H1 (cell line): Measurements from ENCODE around the gene KCP. TPM values are rescaled to one million over a fixed set of nuclear protein-coding genes. Genes with fewer than 3 reads are reported as not detected.
A peak's percentile ranks its signal among the peaks of the same experiment; 100 is the strongest.

ENCODE experiments used
- EGR1 ChIP-seq: IDR thresholded peaks from 2 replicates; pipeline ENCODE4 v1.6.1; 2011; ENCODE audit warnings: low read depth, low read length, borderline replicate concordance
- HDAC6 ChIP-seq: IDR thresholded peaks from one replicate; pipeline ENCODE4 v1.7.1; 2012; ENCODE audit warnings: low read depth, mild to moderate bottlenecking, inconsistent platforms, low read length, moderate library complexity
- MAX ChIP-seq: IDR thresholded peaks from 2 replicates; pipeline ENCODE4 v1.6.1; 2012; ENCODE audit warnings: inconsistent platforms
- RNF2 ChIP-seq: fragments of 200-900, 300-1000 bp; sonication (generic); IDR thresholded peaks from 2 replicates; pipeline ENCODE4 v1.7.1; 2016; ENCODE audit warnings: borderline replicate concordance, low read depth, mild to moderate bottlenecking, antibody characterized with exemption, low read length; ENCODE audit not compliant: poor library complexity, severe bottlenecking; ENCODE audit errors: missing control alignments
- RXRA ChIP-seq: IDR thresholded peaks from 2 replicates; pipeline ENCODE4 v1.6.1; 2011; ENCODE audit warnings: low read depth, mild to moderate bottlenecking, low read length, moderate library complexity; ENCODE audit not compliant: insufficient read depth
- SUZ12 ChIP-seq: fragments of 200-600 bp; sonication (generic); IDR thresholded peaks from 2 replicates; pipeline ENCODE4 v1.6.1; 2012; ENCODE audit warnings: mild to moderate bottlenecking, inconsistent platforms, low read length, moderate library complexity, mixed read lengths
- polyA plus RNA-seq, 7 experiments: library from polyadenylated mRNA; depleted of rRNA in 3 of 7; stranded (reverse) in 5 of 7; unstranded in 2 of 7; fragments of >200 nt in 5 of 7; fragments of 200-250 nt in 2 of 7; gene quantifications; 1 replicate in 5 of 7; 2 replicates in 1 of 7; 4 replicates in 1 of 7; pipeline versions ENCODE4 v1.2.1 to v1.2.3, GENCODE V29; 2011 to 2013; ENCODE audit warnings: missing spikeins in 2 of 7, mixed read lengths in 2 of 7
- total RNA-seq: library from RNA; stranded (reverse); fragmentation: NEBNext Ultra II Directional; extraction: Animal tissue kit (Norgen Biotek cat#: 25700); gene quantifications from 2 replicates; pipeline ENCODE4 v1.2.1, GENCODE V29; 2021

KCP gene
- total and polyA plus RNA-seq, 2 of the 8 experiments (the other 6 are each of a cell fraction or from before 2014, with no cell fraction given), result 1.3 to 2.0 TPM

GRCh38 chr7:128883622-128884448 lies 26.7 kb downstream of the KCP start (continued):
- TF ChIP-seq EGR1 (no peak; the same call in 1 of the 2 replicates), RNF2 (no peak), HDAC6 (no peak), MAX (peak; percentile 39; the same call in 1 of the 2 replicates), SUZ12 (no peak), RXRA (peak; percentile 3; the same call in 1 of the 2 replicates)
